Suprapubic skin (tissue), 4 donors: ENCODE measurements around the gene TMEM72. TPM values are rescaled to one million over a fixed set of nuclear protein-coding genes. Genes with fewer than 3 reads are reported as not detected.

ENCODE experiments used
- DNase-seq, 2 donors: peaks; one replicate each; pipeline ENCODE4 v3.0.0-alpha.2; 2019; ENCODE audit warnings: low spot score in 2 of 2
- H3K27ac ChIP-seq: fragments of 200-600 bp; sonication (generic); one replicate; pipeline ENCODE4 v1.5.1; 2019
- H3K27me3 ChIP-seq: fragments of 200-600 bp; sonication (generic); one replicate; pipeline ENCODE4 v1.5.1; 2019
- H3K36me3 ChIP-seq: fragments of 200-600 bp; sonication (generic); one replicate; pipeline ENCODE4 v1.5.1; 2019
- H3K4me1 ChIP-seq: fragments of 200-600 bp; sonication (generic); one replicate; pipeline ENCODE4 v1.5.1; 2019
- H3K4me3 ChIP-seq: fragments of 200-600 bp; sonication (generic); one replicate; pipeline ENCODE4 v1.5.1; 2019; ENCODE audit warnings: mild to moderate bottlenecking
- H3K9me3 ChIP-seq: fragments of 200-600 bp; sonication (generic); one replicate; pipeline ENCODE4 v1.5.1; 2019
- EP300 ChIP-seq: sonication (generic); formaldehyde crosslinking; IDR thresholded peaks from one replicate; pipeline ENCODE4 v1.6.1; 2017; ENCODE audit warnings: antibody characterized with exemption
- POLR2A ChIP-seq, 2 donors: fragments of 450-650 bp; IDR thresholded peaks; one replicate each; pipeline ENCODE4 v1.6.1; 2017; ENCODE audit warnings: antibody characterized with exemption in 2 of 2, mild to moderate bottlenecking in 2 of 2, moderate library complexity in 2 of 2
- POLR2AphosphoS5 ChIP-seq, 3 donors: sonication (generic); formaldehyde crosslinking; IDR thresholded peaks; one replicate each; pipeline ENCODE4 v1.6.1; 2017; ENCODE audit warnings: antibody characterized with exemption in 3 of 3
- WGBS: methylation state at CpG from one replicate; pipeline ENCODE4 v1.1.5; 2018; 5-methylcytosine and 5-hydroxymethylcytosine counted together
- total RNA-seq, 4 donors: library from RNA; depleted of rRNA; stranded (reverse); fragments of >200 nt; gene quantifications; one replicate each; pipeline ENCODE4 v1.1.0, GENCODE V29; 2016
- TF ChIP-seq, protein P1 (sequence below), 2 donors: fragments of 200-600 bp in 1 of 2; fragments of 450-650 bp in 1 of 2; sonication (generic) in 1 of 2; IDR thresholded peaks; one replicate each; pipeline ENCODE4 v1.5.1; 2016 to 2019; ENCODE audit warnings: antibody characterized with exemption in 2 of 2, mild to moderate bottlenecking in 1 of 2, moderate library complexity in 1 of 2

The TMEM72 gene
- total RNA-seq, 4 donors from 2014 or later = not detected

DNA sequence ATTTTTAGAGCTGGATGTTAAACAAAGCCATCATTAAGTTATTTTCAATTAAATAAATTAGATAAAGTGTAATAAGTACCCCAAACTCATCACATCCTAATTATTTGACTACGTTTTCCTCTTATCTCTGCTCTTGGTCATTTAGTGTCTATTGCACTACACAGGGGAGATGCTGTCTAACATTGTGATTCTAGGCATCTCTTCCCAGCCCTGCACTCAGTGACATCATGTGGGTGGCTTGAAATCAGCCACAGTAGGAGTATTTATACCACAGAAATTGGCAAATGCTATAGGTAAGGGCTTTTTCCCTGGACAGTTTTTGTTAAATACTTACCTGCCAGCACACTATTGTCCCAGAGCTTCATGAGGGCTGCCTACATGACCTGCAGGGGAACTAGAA lies 21.3 kb upstream of the TMEM72 start:
- H3K9me3 ChIP-seq = no peaks in the 10 kb centered on the region
- no peaks in the 10 kb centered on the region for H3K4me1 ChIP-seq
- no peak for DNase-seq
- TF ChIP-seq, protein P1, sequence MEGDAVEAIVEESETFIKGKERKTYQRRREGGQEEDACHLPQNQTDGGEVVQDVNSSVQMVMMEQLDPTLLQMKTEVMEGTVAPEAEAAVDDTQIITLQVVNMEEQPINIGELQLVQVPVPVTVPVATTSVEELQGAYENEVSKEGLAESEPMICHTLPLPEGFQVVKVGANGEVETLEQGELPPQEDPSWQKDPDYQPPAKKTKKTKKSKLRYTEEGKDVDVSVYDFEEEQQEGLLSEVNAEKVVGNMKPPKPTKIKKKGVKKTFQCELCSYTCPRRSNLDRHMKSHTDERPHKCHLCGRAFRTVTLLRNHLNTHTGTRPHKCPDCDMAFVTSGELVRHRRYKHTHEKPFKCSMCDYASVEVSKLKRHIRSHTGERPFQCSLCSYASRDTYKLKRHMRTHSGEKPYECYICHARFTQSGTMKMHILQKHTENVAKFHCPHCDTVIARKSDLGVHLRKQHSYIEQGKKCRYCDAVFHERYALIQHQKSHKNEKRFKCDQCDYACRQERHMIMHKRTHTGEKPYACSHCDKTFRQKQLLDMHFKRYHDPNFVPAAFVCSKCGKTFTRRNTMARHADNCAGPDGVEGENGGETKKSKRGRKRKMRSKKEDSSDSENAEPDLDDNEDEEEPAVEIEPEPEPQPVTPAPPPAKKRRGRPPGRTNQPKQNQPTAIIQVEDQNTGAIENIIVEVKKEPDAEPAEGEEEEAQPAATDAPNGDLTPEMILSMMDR (IDR thresholded peaks at IDR 0.05) = no peak
- no peak overlapping the region for H3K27ac ChIP-seq
- no peaks in the 10 kb centered on the region for H3K36me3 ChIP-seq
- no peak overlapping the region for H3K4me3 ChIP-seq
- 88% methylated on average over 1 of the region's 1 CpG for WGBS
- no peaks in the 10 kb centered on the region for H3K27me3 ChIP-seq

DNA sequence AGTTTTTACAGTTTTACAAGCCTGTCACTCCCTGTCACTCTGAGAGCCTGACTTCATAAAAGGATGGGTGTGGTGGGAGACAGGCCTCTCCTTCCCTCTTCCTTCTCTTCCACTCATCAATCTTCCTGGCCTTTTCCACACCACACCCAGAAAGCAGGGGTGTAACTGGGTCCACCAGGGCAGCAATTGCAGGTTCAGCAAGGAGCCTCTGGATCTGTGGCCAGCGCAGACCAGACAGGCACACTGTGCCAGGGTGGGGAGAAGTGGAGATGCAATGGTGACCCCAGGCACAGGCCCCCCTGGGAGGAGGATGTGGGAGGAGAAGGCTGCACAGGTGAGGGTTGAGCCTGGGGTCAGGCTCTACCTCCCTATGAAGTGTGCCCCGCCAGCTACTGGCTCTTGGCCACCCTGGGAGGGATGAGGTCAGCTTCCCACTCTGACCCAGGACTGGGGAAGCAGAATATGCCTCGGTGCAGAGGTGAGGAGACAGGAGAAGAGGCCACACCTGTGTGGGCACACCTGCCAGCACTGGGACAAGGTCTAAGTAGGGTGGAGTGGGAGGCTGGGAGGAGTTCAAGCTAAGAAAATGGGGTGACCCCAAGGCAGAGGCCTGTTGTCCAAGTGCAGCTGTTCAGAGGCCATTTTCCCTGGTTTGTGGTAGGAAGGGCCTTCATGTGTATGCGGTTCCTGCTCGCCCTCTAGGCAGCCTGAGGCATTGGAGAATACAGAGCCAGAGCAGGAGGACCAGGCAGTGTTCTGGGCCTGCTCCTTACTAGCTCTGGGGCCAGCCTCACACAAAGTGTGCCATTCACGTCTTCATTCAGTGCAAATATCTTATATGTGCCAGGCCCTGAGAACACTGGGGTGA lies 20.2 kb upstream of the TMEM72 start:
- Histone ChIP-seq H3K27ac (no peak overlapping the region), H3K9me3 (no peaks in the 10 kb centered on the region), H3K4me1 (no peaks in the 10 kb centered on the region), H3K27me3 (no peaks in the 10 kb centered on the region), H3K4me3 (no peak overlapping the region), H3K36me3 (no peaks in the 10 kb centered on the region)
- 96% methylated on average over 6 of the region's 6 CpGs for WGBS
- TF ChIP-seq EP300 = no peak
- no peak for DNase-seq

DNA sequence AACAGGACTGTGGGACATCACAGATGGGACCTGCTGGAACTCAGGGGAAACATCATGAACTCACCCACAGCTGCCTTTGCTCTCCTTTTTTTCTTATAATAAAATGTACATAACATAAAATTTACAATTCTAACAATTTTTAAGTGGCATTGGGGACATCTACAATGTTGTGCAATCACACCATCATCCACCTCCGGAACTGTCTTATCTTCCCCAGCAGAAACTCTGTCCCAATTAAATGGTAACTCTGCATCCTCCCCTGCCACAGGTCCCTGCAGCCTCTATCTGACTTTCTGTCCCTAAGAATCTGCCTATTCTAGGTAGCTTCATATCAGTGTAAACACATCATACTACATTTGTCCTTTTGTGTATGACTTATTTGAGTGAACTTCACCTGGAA lies 19.4 kb upstream of the TMEM72 start:
- TF ChIP-seq POLR2AphosphoS5 (IDR thresholded peaks at IDR 0.05) (no peak), EP300 (no peak), POLR2A (IDR thresholded peaks at IDR 0.05) (no peak)
- TF ChIP-seq, protein P1 (IDR thresholded peaks at IDR 0.05) = no peak
- WGBS = 97% methylated on average over 1 of the region's 1 CpG
- H3K27me3 ChIP-seq = no peaks in the 10 kb centered on the region
- no peaks in the 10 kb centered on the region for H3K9me3 ChIP-seq
- no peak overlapping the region for H3K27ac ChIP-seq
- no peaks in the 10 kb centered on the region for H3K4me1 ChIP-seq
- no peaks in the 10 kb centered on the region for H3K36me3 ChIP-seq
- no peak for DNase-seq
- H3K4me3 ChIP-seq = no peak overlapping the region

DNA sequence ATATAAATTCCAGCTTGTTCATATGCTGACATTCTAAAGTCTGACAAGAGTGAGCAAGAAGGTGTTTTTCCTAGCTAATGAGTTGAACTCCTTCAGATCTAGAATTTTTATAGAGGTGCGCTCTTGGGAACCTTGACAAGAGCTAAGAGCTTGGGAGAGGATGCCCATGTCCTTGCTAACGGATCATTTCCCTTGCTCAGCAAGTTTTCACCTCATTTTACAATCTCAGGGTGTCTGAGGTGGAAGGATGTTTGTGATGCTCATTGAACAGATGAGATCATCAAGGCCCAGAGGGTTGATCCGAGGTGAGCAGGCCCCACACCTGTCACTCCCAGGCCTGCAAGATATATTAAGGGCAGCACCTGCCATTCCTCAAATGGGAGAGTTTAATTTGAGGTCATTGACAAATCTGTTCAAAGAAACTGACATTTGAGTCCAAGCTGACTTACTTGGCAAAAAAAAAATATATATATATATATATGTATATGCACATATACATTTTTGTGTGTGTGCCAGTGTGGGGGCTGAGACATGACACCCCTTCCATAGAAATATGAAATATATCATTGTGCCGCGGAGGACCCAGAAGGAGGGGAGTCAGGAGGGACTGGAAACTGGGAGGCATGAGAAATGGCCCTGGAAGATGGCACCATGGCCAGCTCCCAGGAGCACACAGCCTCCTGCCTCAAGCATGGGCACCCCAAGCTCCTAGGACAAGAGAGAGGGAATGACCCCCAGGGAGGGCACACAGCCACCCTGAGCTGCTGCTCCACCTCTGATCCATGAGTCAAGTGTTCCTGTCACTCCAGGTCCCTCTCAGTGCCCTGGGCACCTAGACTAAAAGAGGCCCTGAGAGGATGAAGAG lies 17.3 kb upstream of the TMEM72 start:
- Histone ChIP-seq H3K9me3 (no peaks in the 10 kb centered on the region), H3K4me3 (no peak overlapping the region), H3K4me1 (no peaks in the 10 kb centered on the region), H3K27me3 (no peaks in the 10 kb centered on the region), H3K36me3 (no peaks in the 10 kb centered on the region), H3K27ac (no peak overlapping the region)
- TF ChIP-seq POLR2A (IDR thresholded peaks at IDR 0.05) (no peak), POLR2AphosphoS5 (IDR thresholded peaks at IDR 0.05) (no peak), EP300 (no peak)
- TF ChIP-seq, protein P1 (IDR thresholded peaks at IDR 0.05) = no peak
- DNase-seq = no peak
- 83% methylated on average over 5 of the region's 5 CpGs for WGBS

DNA sequence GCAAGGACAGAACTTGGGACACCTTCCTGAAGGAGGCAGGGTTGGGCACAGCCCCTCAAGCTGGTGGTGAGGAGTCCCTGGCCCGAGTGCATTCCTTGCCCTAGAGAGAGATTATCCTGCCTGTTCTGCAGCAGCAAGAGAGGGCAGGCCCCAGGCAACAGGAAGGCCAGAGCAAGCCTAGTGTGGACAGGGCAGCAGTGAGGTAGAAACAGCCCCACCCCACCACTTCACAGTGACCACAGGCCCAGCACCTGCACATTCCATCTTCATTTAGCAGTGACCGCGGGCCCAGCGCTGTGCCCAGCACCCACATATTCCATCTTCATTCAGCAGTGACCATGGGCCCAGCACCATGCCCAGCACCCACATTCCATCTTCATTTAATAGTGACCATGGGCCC lies 16.4 kb upstream of the TMEM72 start:
- no peak for DNase-seq
- Histone ChIP-seq H3K4me3 (no peak overlapping the region), H3K9me3 (no peaks in the 10 kb centered on the region), H3K27me3 (no peaks in the 10 kb centered on the region), H3K36me3 (no peaks in the 10 kb centered on the region), H3K4me1 (no peaks in the 10 kb centered on the region), H3K27ac (no peak overlapping the region)
- TF ChIP-seq, protein P1 (IDR thresholded peaks at IDR 0.05) = no peak
- TF ChIP-seq POLR2AphosphoS5 (IDR thresholded peaks at IDR 0.05) (no peak), EP300 (no peak), POLR2A (IDR thresholded peaks at IDR 0.05) (no peak)
- 86% methylated on average over 4 of the region's 4 CpGs for WGBS
